ENCODE results near the gene MPPED2. TPM values are rescaled to one million over a fixed set of nuclear protein-coding genes. Genes with fewer than 3 reads are reported as not detected.

Gene MPPED2
- total and polyA plus RNA-seq, 2 of the 13 experiments (the other 11 are each of a cell fraction or from before 2014, with no cell fraction given): not detected

GRCh38 chr11:30526558-30526957 is 59.6 kb downstream of the MPPED2 start:
- no peak for TF ChIP-seq REST (IDR thresholded peaks at IDR 0.05; ENCODE audit: borderline replicate concordance in 1 of 2, low read depth in 1 of 2, low read length in 2 of 2)
- DNase-seq (ENCODE audit: low spot score): no peak
- no peak overlapping the region for H3K4me3 ChIP-seq (replicated peaks in 1 of 3; ENCODE audit: insufficient read depth in 1 of 3, low read depth in 2 of 3, low read length in 3 of 3)
- no peak overlapping the region for H3K9ac ChIP-seq (ENCODE audit: insufficient read depth, low read depth, low read length)
- no peak for ATAC-seq
- BruUV-seq (replicated peaks): no TSS peak
- no peak overlapping the region for H3K27ac ChIP-seq (ENCODE audit: extremely low read length, insufficient read depth, low read length)
- no peak overlapping the region for H3K4me2 ChIP-seq (ENCODE audit: low read depth, low read length)
- WGBS (ENCODE audit: low lambda C conversion rate): 13% methylated on average over 3 of the region's 3 CpGs
- no peak overlapping the region for H2AFZ ChIP-seq (ENCODE audit: low read length)
- no peaks in the 10 kb centered on the region for H3K4me1 ChIP-seq (ENCODE audit: insufficient read depth, low read length)
- H3K9me3 ChIP-seq (ENCODE audit: low read length): no peaks in the 10 kb centered on the region
- H3K27me3 ChIP-seq (ENCODE audit: control insufficient read depth in 1 of 2, insufficient read depth in 2 of 2, low read length in 2 of 2): no peaks in the 10 kb centered on the region
- H3K36me3 ChIP-seq (replicated peaks in 1 of 2; ENCODE audit: control insufficient read depth in 1 of 2, insufficient read depth in 2 of 2, low read length in 2 of 2): no peaks in the 10 kb centered on the region
- ChIA-PET CTCF (ENCODE audit: low intra/inter-chr PET ratio, low total read pairs) (no interaction called here), POLR2A (no interaction called here)
- intact Hi-C loops (cut with micrococcal nuclease; ENCODE audit: unreplicated experiment): no loop called here
- FAIRE-seq: no peak
- H4K20me1 ChIP-seq (ENCODE audit: insufficient read depth, low read length): no peaks in the 10 kb centered on the region
- no peaks in the 10 kb centered on the region for H3K79me2 ChIP-seq (ENCODE audit: insufficient read depth, low read length)
- in situ Hi-C loops (cut with HindIII; ENCODE audit: extremely low pct_ligation_motif_present, low pct_unique_long_range_greater_than_20kb): no loop called here

- Histone ChIP-seq H3K9me3 (ENCODE audit: low read length) (no peaks in the 10 kb centered on the region), H3K4me2 (ENCODE audit: low read depth, low read length) (no peak overlapping the region), H3K9ac (ENCODE audit: insufficient read depth, low read depth, low read length) (no peak overlapping the region), H3K27me3 (ENCODE audit: control insufficient read depth in 1 of 2, insufficient read depth in 2 of 2, low read length in 2 of 2) (no peaks in the 10 kb centered on the region), H3K79me2 (ENCODE audit: insufficient read depth, low read length) (no peaks in the 10 kb centered on the region), H3K27ac (ENCODE audit: extremely low read length, insufficient read depth, low read length) (no peak overlapping the region), H3K4me3 (replicated peaks in 1 of 3; ENCODE audit: insufficient read depth in 1 of 3, low read depth in 2 of 3, low read length in 3 of 3) (no peak overlapping the region), H3K36me3 (replicated peaks in 1 of 2; ENCODE audit: control insufficient read depth in 1 of 2, insufficient read depth in 2 of 2, low read length in 2 of 2) (no peaks in the 10 kb centered on the region), H3K4me1 (ENCODE audit: insufficient read depth, low read length) (no peaks in the 10 kb centered on the region), H4K20me1 (ENCODE audit: insufficient read depth, low read length) (no peaks in the 10 kb centered on the region), H2AFZ (ENCODE audit: low read length) (no peak overlapping the region)
- WGBS (ENCODE audit: low lambda C conversion rate): 19% methylated on average over 9 of the region's 9 CpGs
- in situ Hi-C loops (cut with HindIII; ENCODE audit: extremely low pct_ligation_motif_present, low pct_unique_long_range_greater_than_20kb) (no loop called here), intact Hi-C loops (cut with micrococcal nuclease; ENCODE audit: unreplicated experiment) (no loop called here)
- ChIA-PET CTCF (ENCODE audit: low intra/inter-chr PET ratio, low total read pairs) (no interaction called here), POLR2A (no interaction called here)
- no TSS peak for BruUV-seq (replicated peaks)
- FAIRE-seq (no peak), DNase-seq (ENCODE audit: low spot score) (no peak), ATAC-seq (no peak)
- TF ChIP-seq ZNF607 (CRISPR knock-in tag; IDR thresholded peaks at IDR 0.05; ENCODE audit: borderline replicate concordance) (no peak), MAFK (conservative IDR thresholded peaks at IDR 0.05 in 1 of 2, IDR thresholded peaks at IDR 0.05 in 1 of 2; ENCODE audit: low read length in 2 of 2) (no peak), FOXO4 (CRISPR knock-in tag; conservative IDR thresholded peaks at IDR 0.05) (no peak), SAP130 (CRISPR knock-in tag; IDR thresholded peaks at IDR 0.05; ENCODE audit: low read depth) (no peak), PRPF4 (IDR thresholded peaks at IDR 0.05; ENCODE audit: low read depth, low read length, poor library complexity, severe bottlenecking) (no peak), ADNP (CRISPR knock-in tag; IDR thresholded peaks at IDR 0.05) (no peak), FLYWCH1 (CRISPR knock-in tag; IDR thresholded peaks at IDR 0.05) (no peak)
Measured at GRCh38 chr11:30522536-30523243, 63.5 kb downstream of the MPPED2 start.
